HG03432 (cell line): ENCODE measurements around the gene ESYT2.

ENCODE experiments used
- ATAC-seq: cut with Tn5 transposase; IDR thresholded peaks from one replicate; pipeline ENCODE4 v1.9.1; 2021; ENCODE audit warnings: mild to moderate bottlenecking, moderate library complexity; ENCODE audit not compliant: unreplicated experiment

Gene ESYT2

DNA sequence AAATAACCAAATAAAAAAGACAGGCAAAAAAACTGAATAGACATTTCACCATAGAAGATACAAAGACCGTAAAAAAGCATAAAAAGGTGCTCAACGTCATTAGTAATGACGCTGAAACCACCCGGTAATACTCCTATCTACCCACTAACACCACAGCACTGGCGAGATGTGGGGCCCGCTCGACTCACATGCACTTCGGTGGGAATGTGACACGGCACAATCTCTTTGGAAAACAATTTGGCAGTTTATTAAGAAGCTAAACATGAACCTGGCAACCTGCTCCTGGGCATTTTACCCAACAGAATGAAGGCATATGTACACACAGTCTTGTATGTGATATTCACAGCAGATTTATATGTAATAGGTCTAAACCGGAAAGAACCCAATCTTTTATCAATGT lies 81.9 kb downstream of the ESYT2 start:
- ATAC-seq = no peak

DNA sequence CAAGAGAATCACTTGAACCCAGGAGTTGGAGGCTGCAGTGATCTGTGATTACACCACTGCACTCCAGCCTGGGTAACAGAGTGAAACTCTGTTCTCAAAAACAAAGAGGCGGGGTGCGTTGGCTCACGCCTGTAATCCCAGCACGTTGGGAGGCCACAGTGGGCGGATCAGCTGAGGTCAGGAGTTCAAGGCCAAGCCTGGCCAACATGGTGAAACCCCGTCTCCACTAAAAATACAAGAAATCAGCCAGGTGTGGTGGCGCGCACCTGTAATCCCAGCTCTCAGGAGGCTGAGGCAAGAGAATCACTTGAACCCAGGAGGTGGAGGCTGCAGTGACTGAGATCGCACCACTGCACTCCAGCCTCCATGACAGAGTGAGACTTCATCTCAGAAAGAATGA lies 82.4 kb downstream of the ESYT2 start:
- no peak for ATAC-seq

DNA sequence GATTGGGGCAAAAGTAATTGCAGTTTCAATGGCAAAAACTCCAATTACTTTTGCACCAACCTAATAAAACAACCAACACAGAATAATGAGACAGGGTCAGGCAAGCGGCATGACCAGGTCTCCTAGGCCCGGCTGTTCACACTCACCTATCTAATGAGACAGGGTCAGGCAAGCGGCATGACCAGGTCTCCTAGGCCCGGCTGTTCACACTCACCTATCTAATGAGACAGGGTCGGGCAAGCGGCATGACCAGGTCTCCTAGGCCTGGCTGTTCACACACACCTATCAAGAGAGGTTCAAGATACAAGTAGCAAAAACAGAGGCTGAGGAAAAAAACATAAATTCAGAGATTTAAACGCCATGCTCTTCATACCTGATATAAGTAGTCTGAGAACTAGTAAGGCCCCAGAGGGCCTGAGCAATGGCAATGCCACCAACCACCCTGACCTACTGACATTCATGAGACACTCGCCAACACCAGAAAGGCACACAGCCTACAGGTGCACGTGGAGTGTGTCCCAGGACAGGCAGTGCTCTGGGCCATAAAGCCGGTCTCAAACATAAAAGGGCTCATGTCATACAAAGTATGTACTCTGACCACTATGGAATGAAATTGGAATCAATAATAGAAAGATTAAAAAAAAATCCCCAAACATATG lies 84.1 kb downstream of the ESYT2 start:
- no peak for ATAC-seq

DNA sequence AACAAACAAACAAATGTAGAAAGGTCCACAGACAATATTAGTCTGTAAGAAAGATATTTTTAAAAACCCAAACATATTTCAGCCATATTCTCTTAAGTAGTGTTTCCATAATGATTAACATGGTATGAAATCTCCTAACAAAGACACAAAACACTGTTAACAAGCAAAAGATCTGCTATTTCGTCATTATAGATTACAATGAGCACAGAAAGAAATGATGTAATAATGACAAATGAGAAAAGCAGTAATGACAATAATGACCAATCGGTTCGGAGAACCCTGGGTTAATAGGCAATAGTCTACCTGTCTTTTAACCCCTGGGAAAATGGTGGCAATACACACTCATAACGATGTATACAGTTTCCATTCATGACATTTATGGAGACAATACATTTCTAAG lies 85.2 kb downstream of the ESYT2 start:
- no peak for ATAC-seq

DNA sequence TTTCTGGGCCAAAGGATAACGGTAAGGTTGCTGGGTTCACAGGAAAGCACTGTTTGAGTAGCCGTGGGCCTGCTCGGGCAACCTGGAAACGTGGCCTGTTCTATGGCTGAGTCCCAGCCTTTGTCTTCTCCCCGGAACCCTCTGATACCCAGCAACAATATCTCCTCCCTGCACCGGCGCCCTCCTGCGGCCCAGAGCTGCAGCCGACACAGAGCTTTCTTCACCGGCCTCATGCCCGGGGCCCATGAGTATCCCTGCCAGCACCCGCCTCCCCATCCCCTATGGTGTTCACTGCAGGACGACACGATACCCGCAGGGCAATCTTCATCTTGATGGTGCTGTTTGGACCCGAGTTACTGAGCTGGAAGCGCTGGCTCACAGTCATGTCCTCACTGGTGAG lies 86.1 kb downstream of the ESYT2 start:
- no peak for ATAC-seq

DNA sequence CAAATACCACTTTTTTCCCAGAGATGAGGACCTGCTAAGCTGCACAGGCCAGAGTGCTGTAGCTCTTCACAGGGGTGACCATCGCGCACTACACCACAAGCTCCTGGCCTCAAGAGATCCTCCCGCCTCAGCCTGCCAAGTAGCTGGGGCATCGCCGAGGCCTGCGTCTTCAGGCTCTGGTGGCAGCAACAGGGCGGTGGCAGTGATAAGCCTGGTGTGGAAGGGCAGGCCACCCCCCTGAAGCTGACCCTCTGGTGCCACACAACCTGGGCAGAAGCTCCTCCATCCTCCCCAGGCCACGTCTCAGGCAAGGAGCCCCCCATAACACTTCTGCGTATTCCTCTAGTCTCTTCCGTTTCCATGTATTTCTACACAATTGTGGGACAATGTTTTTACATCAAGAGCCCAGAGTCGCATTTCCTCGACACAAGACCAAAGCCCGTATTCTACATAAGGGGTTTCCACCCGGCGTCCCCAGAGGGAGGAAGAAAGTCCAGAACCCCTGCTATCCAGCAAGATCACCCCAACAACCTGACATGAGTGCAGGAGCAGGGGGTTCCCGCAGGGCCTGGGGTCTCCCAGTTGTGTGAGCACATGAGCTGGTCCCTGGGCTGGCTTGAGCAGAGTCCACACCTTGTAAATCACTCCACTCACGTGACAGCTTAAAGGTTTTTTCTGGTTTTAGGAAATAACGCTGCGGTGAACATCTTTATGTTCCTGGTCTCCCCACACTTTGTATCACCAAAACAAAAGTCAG lies 87.1 kb downstream of the ESYT2 start:
- no peak for ATAC-seq

DNA sequence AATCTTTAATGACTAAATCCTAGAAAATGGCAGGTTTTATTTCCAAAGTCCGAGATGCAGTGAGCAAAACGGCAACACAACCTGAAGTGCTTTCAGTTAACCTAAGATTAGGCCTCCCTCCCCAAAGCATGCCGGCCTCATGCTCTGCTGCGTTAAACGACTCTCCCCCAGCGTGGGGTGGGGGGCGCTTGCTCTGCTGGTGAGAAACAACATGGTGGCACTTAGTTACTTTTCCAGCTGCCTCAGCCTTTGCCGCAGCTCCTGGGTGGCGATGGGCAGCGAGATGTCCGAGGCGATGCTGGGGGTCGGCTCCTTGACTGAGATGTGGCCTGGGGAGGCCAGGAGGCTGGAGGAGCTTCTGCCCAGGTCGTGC lies 88.0 kb downstream of the ESYT2 start:
- ATAC-seq = no peak

DNA sequence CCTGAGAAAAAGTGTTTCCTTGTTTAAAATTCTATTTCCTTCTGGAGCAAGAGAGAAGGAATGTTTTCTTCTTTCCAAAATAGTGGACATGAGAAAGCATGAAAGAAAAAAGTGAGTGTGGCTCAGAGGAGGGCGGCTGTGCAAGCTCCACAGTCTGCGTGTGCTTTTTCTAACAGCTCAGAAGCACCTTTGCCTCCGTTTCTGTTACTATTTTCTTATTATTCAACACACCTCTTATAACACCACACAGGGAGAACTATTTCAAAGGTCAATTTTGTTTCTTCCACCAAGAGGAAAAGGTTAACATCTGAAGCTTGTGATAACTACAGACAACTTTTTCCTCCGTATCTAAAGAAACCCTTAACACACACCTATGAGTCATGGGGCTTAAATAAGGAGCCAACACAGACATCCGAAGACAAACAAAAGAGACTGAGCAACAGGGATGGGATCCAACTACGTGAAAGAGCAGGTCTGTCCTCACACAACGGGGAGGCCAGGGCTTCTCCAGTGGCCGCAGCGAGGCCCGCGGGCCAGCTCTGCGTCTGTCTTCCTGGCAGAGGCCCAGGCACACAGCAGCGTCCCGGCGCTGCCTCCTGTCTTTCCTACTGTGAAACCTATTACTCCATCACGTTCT lies 88.5 kb downstream of the ESYT2 start:
- no peak for ATAC-seq

DNA sequence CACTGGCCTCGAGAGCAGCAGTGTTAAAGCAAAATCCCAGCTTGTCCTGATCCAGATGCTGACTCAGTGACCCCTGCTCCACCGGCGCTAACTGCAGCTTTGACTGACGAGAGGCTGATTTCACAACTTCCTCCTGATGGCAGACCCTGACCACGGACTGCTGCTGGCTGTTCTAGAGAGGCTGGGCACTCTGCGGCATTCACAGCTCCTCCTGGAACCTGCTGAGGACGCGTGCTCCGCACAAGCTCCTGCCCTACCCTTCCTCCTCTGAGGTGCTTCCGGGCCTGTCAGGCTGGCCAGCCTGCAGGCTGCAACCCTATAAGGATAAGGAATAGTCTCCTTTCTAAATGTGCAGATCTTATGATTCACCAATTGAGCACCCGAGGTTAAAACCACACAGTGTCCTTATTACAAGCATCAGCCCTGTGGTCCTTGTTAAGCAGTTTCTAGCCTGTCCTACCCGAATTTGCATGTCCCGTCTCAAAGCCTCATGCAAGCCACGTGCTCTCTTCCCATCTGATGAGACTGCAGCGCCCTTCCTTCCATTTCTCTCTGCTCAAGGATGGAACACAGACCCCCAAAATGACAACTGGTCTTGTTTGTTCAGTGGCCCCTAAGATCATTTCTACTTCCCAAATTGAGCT lies 89.2 kb downstream of the ESYT2 start:
- no peak for ATAC-seq

DNA sequence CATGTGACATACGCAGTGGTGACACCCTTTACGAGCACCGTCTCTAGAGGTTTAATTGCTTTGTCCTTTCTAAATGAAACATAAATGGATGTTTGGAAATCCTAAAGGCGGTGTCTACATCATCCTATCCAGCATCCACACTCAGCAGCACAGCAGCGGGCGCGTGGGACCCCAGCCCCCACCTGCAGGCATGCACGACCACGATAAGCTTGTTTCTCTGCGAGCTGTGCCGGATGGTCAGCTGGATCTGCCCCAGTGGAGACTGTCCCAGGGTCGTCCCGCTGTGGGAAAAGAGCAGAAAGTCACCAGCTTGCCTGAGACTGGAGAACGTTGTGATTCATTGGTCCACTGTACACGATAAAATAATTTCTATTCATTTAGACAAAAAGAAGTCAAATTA lies 90.5 kb downstream of the ESYT2 start:
- no peak for ATAC-seq

DNA sequence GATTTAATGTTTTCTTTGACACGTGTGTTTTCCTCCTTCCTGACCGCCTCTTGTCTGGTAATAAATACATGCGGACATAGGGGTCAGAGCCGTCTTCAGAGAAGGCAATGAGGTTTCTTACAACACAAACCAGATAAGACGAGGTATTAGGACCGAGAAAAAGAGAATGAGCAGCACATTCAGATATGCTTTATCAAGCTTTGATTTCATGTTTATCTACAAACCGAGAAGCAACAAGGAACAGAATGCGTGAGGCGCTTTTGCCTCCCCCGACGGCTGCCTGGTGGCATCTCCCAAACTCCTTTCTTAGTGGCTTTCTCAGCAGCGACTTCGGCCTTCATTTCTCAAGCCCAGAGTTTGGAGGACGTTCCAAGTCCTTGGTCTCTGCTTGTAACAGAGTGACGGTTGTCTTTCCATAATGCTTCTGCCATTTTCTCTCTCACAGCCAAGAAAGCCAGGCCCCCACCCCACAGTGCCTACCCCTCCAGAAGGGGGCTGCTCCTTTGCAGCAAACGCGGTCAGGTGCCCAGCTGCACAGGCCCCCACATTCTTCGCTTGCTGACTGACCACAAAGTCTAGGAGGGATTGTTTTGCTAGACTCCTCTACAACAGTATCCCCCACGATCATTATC lies 92.1 kb downstream of the ESYT2 start:
- no peak for ATAC-seq

DNA sequence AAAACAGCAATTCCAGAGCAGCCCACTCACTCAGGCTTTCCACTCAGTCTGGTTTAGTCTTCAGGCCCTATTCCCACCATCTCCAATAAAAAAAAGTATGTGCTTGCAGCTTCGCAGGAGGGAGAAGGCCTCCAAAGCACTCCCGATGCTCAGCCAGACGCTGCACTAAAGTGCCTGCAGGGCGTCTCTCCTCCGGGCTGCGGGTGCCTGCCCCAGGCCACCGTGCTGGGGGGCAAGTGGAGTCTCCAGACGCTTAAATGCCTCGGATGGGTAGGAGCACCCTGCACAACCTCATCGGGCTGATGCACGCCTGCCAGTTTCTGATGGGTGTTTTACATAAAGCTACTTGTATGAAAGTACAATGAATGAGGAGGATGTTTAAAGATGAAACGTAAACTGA lies 93.4 kb downstream of the ESYT2 start:
- no peak for ATAC-seq

DNA sequence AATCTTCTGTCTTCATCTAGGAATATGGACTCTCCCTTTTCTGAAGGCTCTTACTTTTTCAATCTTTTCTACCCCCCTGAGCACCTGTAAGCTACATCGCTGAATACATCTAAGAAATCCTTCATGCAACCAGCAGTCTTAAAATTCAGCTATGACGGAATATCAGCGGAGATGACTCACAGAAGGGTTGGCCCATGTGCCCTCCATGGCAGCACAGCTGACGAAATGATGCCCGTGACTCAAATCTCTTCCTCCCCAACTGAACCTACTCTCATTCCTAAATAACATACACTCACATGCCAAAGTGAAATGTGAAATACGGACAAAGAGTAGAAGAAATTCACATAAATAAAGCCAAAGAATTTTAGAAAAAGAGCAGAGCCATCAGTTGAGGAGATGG lies 94.4 kb downstream of the ESYT2 start:
- ATAC-seq = no peak

DNA sequence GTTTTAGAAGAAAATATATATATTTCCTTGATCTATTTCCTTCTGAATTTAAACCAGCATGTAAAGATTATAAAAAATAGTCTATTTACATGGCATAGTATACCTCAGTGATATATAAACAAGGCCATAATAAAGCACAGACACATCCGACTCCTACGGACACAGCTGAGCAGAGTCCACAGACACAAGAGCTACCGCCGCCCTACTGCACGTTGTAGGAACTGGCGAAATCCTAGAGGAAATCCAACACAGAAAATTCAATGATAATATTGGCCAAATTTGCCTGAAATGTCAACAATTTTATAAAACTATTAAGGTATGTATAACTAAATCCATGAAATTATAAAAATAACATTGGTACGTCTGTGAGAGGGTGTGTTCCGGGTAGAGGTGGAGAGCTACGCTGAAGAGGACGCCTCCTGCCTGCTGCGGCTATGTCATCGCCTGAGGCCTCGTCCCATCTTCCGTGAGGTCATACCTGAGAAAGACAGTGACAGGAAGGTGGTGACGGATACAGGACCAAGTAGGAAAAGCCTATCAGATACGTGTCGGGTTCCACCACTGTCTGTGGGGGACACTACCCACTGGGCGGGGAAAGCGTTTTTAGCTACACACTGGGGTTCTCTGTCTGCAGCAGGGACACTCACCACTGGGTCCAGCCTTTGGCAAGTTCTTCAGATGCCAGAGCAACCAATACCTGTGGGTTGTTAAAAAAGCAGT lies 95.4 kb downstream of the ESYT2 start:
- no peak for ATAC-seq

DNA sequence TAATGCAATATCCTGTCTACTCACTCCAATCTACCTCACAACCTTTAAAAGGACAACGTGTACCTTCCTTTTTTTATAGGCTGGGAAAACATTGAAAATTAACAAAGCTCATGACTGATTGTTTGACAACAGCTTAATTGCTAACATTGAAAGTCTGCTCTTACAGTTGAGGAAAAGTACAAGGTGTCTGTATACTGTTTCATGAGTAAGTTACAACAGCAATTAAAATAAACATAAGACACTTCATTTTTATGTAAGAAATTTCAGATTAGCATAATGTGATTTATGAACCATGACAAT lies 96.1 kb downstream of the ESYT2 start:
- no peak for ATAC-seq

DNA sequence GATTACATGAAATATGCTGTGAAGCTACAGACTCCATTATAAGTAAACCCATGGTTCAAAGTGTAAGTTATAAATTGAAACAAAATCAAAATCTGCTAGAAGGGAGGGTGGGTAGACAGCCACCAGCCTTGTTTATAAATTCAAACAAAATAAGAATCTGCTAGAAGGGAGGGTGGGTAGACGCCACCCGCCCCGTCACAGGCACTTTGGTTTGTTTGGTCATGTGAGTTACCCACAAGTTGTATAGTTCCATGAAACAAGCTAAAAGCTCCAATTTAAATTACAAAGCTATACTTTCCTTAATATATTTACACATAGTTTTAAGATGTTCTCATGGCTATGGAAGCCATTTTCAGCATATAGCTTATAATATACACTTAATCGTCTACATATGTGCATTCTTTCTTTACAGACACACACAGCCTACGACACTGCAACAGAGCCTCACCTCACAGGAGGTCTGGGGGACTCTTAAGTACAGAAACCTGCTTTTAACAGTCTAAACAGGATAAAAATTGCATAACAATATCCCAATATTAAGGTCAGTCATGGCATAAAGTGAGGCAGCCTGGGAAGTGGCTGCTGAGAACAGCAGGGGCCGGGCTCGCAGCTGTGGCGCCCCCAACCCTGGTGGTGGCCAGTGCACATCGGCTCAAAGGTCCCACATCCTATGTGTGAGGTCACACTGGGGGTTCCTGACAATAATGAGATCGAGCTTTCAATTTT lies 96.7 kb downstream of the ESYT2 start:
- no peak for ATAC-seq

DNA sequence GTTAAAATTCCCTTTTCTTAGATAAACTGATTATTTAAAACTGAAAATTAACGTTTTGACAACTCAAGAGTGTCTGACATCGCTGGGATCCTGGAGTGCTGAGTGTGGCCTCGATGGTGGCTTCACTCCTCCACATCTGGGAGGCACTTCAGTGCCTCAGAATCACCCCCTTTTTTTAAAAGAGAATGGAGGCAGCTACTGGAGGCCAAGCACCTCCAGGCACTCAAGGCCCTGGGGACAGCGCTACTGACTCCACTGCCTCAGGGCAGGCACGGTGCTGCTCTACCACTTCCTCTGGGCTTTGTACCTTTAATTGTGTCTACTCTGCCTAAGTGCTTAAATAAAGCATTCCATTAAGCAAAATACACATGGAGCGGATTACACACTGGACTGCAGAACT lies 97.5 kb downstream of the ESYT2 start:
- ATAC-seq = no peak

DNA sequence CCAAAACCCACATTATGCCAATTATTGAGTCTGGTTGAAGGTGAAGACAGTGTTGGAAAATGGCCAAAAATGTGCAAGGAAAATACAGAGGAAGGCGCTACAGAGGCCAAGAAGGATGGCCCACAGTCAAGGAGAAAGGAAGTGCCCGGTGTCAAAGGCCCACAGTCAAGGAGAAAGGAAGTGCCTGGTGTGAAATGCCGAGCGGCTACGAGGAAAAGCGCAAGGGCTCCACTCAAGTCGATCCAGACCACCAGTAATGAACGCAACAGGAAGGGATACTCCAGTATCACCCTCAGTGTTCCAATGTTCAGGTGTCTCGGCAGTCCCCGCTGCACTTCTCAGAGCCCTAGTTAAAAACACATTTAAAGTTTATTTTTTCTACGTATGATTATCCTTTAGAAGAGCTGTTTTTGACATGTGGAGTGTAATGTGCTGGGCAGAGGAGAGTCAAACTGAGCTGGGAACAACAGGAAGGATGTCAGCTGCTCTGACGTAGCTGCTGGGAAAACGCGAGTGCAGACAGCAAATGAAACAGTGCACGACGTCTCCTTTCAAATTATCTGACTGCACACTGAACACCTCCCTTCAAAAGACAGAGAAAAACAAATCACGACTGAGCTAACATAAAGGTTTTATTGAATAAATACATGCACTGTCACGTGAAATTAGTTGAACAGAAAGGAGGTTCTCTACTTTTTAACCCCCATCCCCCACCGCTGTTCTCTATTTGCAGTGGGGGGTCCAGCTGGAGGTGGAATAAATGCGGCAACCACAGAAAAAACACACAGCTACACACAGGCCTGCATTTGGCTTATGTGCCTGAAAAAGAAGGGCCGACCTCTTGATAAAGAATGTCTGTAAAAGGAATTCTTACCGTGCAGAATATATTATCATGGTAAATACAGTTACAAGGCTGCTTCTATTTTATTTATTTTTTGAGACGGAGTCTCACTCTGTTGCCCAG lies 98.6 kb downstream of the ESYT2 start:
- ATAC-seq = no peak
